Coronary artery (tissue), 2 donors: Measurements from ENCODE around the gene TNNT3.
A peak's percentile ranks its signal among the peaks of the same experiment; 100 is the strongest.

Source experiments
- DNase-seq: peaks from one replicate; pipeline ENCODE4 v3.0.0-alpha.2; 2017; ENCODE audit warnings: low spot score
- H3K27ac ChIP-seq, 2 donors: fragments of 200-600 bp; sonication (generic); one replicate each; pipeline ENCODE4 v1.5.1; 2016 to 2019
- H3K4me3 ChIP-seq: fragments of 200-600 bp; sonication (generic); 2 replicates; pipeline ENCODE4 v1.5.1; 2016; ENCODE audit warnings: mild to moderate bottlenecking, moderate library complexity
- TF ChIP-seq, protein P1 (sequence below): fragments of 200-600 bp; sonication (generic); IDR thresholded peaks from one replicate; pipeline ENCODE4 v1.5.1; 2019; ENCODE audit warnings: antibody characterized with exemption

The TNNT3 gene

DNA sequence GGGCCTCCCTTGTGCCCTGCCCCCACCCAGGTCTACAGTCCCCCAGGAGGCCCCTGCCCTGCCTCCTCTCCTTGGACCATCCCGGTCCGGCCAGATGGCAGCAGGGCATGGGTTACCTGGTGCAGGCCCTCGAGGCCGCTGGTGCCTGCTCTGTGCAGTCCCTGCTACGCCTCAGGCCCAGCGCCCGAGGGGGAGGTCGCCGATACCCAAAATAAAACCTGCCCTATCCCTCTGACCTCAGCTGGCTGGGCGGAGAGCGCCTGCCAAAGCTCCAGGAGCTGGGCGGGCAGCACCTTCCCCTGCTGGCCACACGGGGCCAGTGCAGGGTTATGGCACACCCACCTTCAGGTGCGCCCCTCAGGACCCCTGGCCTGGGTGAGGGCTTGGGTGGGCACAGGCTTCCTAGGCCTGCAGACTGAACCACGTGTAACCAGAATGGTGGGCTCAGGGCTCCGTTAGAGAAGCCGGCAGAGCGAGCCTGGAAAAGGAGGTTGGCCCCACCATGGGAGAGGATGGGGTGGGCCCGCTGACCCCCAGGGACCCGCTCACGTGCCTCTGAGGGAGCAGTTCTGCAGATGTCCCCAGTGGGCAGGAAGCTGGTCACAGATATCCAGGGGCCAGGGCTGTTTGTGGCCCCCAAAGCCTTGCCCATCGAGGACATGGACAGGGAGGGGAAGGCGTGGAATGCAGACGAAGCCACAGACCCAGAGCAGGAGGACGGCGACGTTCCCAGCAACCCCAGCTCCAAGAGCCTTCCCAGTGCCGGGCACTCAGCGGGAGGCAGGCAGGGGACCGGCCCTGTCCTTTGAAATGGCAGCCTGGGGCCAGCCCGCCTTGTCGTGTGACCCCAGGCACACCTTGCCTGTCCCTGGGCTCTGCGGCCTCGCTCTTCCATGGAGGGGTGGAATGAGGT lies 1.7 kb upstream of the TNNT3 start:
- Histone ChIP-seq H3K4me3 (no peak overlapping the region), H3K27ac (peak overlapping the region in 1 of 2 donors; percentile 53)
- no peak for DNase-seq
- TF ChIP-seq, protein P1, sequence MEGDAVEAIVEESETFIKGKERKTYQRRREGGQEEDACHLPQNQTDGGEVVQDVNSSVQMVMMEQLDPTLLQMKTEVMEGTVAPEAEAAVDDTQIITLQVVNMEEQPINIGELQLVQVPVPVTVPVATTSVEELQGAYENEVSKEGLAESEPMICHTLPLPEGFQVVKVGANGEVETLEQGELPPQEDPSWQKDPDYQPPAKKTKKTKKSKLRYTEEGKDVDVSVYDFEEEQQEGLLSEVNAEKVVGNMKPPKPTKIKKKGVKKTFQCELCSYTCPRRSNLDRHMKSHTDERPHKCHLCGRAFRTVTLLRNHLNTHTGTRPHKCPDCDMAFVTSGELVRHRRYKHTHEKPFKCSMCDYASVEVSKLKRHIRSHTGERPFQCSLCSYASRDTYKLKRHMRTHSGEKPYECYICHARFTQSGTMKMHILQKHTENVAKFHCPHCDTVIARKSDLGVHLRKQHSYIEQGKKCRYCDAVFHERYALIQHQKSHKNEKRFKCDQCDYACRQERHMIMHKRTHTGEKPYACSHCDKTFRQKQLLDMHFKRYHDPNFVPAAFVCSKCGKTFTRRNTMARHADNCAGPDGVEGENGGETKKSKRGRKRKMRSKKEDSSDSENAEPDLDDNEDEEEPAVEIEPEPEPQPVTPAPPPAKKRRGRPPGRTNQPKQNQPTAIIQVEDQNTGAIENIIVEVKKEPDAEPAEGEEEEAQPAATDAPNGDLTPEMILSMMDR = no peak

DNA sequence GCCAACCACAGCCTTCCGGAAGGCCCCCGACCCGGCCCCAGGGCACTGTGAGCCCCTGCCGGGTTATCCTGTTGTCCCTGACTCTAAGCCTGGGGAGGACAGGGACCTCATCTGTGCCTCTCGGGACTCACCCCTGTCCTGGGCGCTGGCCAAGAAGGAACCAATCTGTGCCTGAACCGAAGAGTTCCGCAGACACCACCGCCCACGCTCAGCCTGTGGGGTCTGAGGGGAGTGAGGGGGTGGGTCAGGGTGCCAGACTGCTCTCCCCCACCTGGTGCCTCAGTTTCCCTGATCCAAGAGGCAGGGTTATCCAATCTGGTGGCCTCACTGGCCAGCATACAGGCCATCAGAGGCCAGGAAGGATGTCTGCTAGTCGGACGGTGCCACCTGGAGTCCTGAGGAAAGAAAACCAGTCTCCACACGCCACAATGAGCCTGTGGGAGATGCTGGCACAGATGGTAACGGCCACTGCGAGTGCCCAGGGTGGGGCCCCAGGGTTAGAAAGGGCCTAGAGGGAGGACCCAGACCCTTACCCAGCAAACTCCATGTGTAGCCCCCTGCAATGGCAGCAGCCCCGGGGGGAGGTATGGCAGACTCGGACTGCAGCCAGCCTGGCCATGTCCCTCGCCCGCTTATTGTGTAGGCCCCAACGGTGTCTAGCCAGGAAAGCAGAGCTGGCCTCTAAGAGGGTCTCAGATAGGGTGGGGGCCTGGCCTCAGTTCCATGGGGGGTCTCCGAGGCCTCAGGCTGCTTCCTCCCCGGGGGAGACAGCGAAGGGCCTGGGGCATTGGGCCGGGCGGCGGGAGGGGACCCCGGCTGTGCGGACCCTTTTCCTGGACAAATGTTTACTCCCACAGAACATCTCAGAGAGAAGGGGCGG lies 827 bp upstream of the TNNT3 start:
- no peak for DNase-seq
- TF ChIP-seq, protein P1 = no peak
- Histone ChIP-seq H3K27ac (peak overlapping the region in 1 of 2 donors; percentile 16), H3K4me3 (no peak overlapping the region)

DNA sequence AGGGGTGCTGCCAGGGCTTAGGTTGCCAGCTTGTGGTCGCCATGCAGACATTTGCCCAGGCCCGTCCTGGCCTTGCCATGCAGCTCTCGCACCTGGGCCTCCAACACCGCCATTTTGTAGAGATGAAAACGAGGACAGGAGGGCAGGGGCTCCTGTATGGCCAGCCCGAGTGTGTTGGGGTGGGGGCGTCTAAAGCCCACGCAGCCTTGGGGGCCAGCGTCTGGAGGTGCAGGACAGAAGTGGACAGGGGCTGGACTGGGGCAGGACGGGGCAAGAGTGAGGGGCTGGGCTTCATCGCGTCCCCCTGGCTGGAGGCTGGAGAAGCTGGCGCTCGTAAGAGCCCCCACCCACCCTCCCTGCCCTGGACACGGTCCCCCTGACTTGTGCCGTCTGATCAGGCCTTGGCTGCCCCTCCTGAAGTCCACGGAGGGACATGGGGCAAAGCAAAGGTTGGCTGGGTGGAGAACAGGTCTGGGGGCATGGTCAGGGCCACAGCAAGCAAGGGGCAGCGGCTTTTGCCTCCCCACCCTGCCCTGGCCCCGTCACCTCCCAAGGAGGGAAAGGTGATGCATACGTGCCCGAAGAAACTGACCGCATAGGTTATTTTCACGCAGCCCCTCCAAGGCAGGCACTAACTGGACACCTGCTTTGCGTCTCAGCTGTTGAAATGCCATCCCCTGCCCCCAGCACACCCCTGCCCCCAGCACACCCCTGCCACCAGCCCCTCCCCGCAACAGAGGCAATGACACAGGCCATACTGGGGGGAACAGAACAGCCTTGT lies 815 bp downstream of the TNNT3 start:
- TF ChIP-seq, protein P1 = no peak
- Histone ChIP-seq H3K4me3 (no peak overlapping the region), H3K27ac (peak overlapping the region in 1 of 2 donors; percentile 81)
- DNase-seq = no peak

DNA sequence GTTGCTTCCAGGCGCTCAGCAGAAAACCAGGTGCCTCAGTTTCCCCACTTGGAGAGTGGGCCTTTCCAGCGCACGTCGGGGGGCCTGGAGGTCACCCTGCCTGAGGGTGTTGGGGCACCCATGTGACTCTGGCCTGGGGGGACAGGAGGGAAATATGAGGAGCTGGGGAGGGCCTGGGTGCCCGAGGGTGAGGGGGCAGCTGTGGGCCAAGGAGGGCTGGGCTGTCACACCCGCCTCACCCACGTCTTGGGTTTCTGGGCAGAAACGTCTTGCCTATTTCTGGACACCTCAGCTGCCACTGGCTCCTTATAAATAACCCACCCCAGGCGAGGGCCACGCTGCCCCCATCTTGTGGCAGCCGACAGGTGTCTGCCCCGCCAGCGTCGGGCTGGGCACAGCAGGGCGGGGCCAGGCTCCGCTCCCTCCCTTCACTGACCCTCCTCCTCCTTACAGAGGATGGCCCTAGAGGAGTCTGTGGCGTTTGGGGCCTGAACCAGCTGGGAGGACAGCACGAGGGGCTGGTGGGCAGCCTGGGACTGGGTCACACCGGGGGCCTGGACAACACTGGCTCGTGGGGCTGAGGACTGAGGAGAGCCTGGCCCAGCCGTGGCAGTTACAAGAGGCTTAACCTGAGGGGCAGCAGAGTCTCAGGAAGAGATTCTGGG lies 1.5 kb downstream of the TNNT3 start:
- DNase-seq = no peak
- TF ChIP-seq, protein P1 = no peak
- Histone ChIP-seq H3K4me3 (no peak overlapping the region), H3K27ac (peak overlapping the region in 1 of 2 donors; percentile 81)

DNA sequence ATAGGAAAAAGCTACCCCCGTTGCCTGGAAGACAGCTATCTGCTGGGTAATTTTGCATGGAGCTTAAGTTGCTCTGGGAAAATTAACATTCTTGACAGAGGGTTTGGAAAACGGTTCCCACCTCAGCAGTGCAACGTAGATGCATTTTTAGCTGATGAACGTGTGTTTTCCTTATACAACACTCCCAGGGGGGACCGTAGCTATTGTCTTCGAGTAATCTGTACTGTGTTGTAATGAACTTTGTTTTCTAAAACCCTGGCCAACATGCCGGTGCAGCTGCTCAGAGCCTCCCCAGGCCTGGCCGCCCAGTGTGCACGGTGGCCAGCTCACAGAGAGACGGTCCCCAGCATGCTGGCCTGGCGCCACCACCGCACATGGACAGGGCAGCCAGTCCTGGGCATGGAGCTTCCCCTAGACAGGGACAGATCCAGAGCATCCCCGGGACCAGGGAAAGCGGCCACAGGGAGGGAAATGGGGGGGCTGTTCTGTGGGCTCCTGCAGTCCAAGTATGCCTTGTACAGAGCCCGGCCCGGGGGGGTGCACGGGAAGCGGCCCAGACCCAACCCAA lies 2.2 kb downstream of the TNNT3 start:
- Histone ChIP-seq H3K27ac (peak overlapping the region in 1 of 2 donors; percentile 81), H3K4me3 (no peak overlapping the region)
- TF ChIP-seq, protein P1 = no peak
- DNase-seq = no peak
